Measurements from ENCODE around the gene NHLRC1. TPM values are rescaled to one million over a fixed set of nuclear protein-coding genes. Genes with fewer than 3 reads are reported as not detected.

Gene NHLRC1
- total RNA-seq, 5 donors from 2014 or later (not counting 1 experiment from before 2014, with no cell fraction given) = 0.48 to 1.2 (median 0.99) TPM

DNA sequence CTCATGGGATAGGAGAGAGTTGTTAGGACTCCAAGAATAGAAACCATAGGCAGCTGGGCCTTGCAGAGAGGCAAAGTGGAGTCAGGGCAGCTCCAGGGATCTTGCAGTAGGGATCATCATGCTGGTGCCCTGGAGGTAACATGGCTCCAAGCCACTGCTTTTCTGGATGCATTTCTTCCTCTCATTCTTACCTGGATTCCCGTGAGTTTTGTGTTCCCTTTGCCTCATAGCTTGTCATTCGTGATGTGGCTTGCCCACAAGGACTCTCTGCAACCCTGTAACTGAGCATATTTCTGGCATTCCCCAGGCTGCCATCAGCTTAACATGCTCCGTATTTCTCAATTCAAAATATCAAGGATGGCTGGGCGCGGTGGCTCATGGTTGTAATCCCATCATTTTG, 5.3 kb downstream of the NHLRC1 start:
- 93% methylated on average over 5 of the region's 5 CpGs for WGBS (ENCODE audit: insufficient coverage)
- Mint-ChIP-seq H3K27me3 (peaks cover 8 to 22% of the 10 kb centered on the region in 2 donors), H3K36me3 (no peaks in the 10 kb centered on the region), H3K9me3 (no peaks in the 10 kb centered on the region), H3K4me3 (no peak overlapping the region), H3K4me1 (peaks cover 6 to 18% (median 12%) of the 10 kb centered on the region in 3 donors), H3K27ac (no peak overlapping the region)
- DNase-seq (no peak), ATAC-seq (replicated peaks in 1 of 4) (no peak)
- POLR2A ChIA-PET = no interaction called here
- CTCF ChIA-PET = no interaction called here
- no peaks in the 10 kb centered on the region for H3K9me3 ChIP-seq
- H3K36me3 ChIP-seq (ENCODE audit: control insufficient read depth in 2 of 2, extremely low read depth in 1 of 2, insufficient read depth in 1 of 2, low read length in 1 of 2) = no peaks in the 10 kb centered on the region
- peaks cover 0 to 10% of the 10 kb centered on the region in 2 experiments for H3K27me3 ChIP-seq (replicated peaks in 1 of 2; ENCODE audit: control insufficient read depth in 2 of 2, extremely low read depth in 1 of 2, insufficient read depth in 2 of 2, low read length in 1 of 2)
- H3K27ac ChIP-seq (ENCODE audit: low read length) = no peak overlapping the region
- H3K4me3 ChIP-seq (ENCODE audit: control insufficient read depth in 1 of 2, extremely low read depth in 1 of 2, low read length in 1 of 2) = no peak overlapping the region
- peaks cover 0 to 9% of the 10 kb centered on the region in 2 experiments for H3K4me1 ChIP-seq (ENCODE audit: control insufficient read depth in 1 of 2, extremely low read depth in 1 of 2, insufficient read depth in 2 of 2, low read length in 2 of 2)

DNA sequence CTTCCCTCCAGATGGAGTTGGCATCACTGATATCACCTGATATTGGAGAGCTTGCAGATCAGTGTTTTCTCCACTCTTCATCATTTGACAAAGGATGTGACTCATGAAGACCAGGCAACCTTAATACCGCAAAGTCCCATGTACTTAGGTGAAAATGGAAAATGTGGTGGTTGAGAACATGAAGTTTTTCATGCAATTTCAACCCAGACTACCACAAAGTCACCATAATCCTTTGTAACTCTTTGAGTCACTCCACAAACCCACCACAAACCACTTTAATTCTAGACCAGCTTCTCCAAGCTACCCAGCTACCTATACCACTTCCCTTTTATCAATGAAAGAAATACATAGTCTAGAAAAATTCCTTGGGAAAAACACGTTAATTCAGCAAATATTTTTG, 7.1 kb downstream of the NHLRC1 start:
- POLR2A ChIA-PET = interaction anchor here in 1 of 2 donors (0.6 kb wide), 1 partner anchor 149 kb away, joined by 11 read pairs; the partner anchor contains the start of gene DEK

DNA sequence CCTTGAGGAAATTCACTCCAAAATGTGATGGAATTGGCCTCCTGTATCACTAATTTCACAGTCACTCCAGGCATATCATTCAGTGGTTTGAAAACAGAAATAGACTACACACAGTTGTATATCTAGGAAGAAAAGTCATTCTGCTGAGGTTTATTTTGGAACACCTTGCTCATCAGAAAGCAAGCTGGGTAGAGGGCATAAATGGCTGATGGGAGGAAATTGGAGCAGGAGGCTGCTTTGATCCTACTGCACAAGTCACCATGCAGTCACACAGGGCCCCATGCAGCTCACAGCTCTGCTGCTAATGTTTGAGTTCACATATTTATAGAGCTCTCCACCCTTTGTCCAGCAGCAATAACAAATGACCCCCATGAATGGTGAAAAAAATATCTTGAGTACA, 12.3 kb downstream of the NHLRC1 start:
- H3K27me3 Mint-ChIP-seq = peaks cover 25 to 27% of the 10 kb centered on the region in 2 donors
- H3K36me3 Mint-ChIP-seq = peaks cover 5% of the 10 kb centered on the region
- POLR2A ChIA-PET = no interaction called here
- ATAC-seq (replicated peaks in 1 of 4) (no peak), DNase-seq (no peak)
- CTCF ChIA-PET = no interaction called here
- H3K9me3 ChIP-seq = peaks cover 3% of the 10 kb centered on the region
- peaks cover 0 to 5% of the 10 kb centered on the region in 2 experiments for H3K27me3 ChIP-seq (replicated peaks in 1 of 2; ENCODE audit: control insufficient read depth in 2 of 2, extremely low read depth in 1 of 2, insufficient read depth in 2 of 2, low read length in 1 of 2)
- no peaks in the 10 kb centered on the region for H3K4me1 ChIP-seq (ENCODE audit: control insufficient read depth in 1 of 2, extremely low read depth in 1 of 2, insufficient read depth in 2 of 2, low read length in 2 of 2)
- H3K4me3 ChIP-seq (ENCODE audit: control insufficient read depth in 1 of 2, extremely low read depth in 1 of 2, low read length in 1 of 2) = no peak overlapping the region
- H3K27ac Mint-ChIP-seq = no peak overlapping the region
- H3K9me3 Mint-ChIP-seq = peaks cover 6 to 17% (median 10%) of the 10 kb centered on the region in 3 donors
- H3K27ac ChIP-seq (ENCODE audit: low read length) = no peak overlapping the region
- H3K4me1 Mint-ChIP-seq = peaks cover under 1 to 4% (median under 1%) of the 10 kb centered on the region in 3 donors
- no peaks in the 10 kb centered on the region for H3K36me3 ChIP-seq (ENCODE audit: control insufficient read depth in 2 of 2, extremely low read depth in 1 of 2, insufficient read depth in 1 of 2, low read length in 1 of 2)
- no peak overlapping the region for H3K4me3 Mint-ChIP-seq

More for the DNA sequence above, 7.1 kb downstream of the NHLRC1 start:
- Mint-ChIP-seq H3K36me3 (no peaks in the 10 kb centered on the region), H3K27ac (no peak overlapping the region), H3K9me3 (no peaks in the 10 kb centered on the region), H3K4me1 (peaks cover 6 to 11% (median 8%) of the 10 kb centered on the region in 3 donors), H3K27me3 (peaks cover 18 to 27% of the 10 kb centered on the region in 2 donors), H3K4me3 (no peak overlapping the region)
- Histone ChIP-seq H3K4me3 (ENCODE audit: control insufficient read depth in 1 of 2, extremely low read depth in 1 of 2, low read length in 1 of 2) (no peak overlapping the region), H3K9me3 (no peaks in the 10 kb centered on the region), H3K27me3 (replicated peaks in 1 of 2; ENCODE audit: control insufficient read depth in 2 of 2, extremely low read depth in 1 of 2, insufficient read depth in 2 of 2, low read length in 1 of 2) (peaks cover 0 to 4% of the 10 kb centered on the region in 2 experiments), H3K4me1 (ENCODE audit: control insufficient read depth in 1 of 2, extremely low read depth in 1 of 2, insufficient read depth in 2 of 2, low read length in 2 of 2) (no peaks in the 10 kb centered on the region), H3K36me3 (ENCODE audit: control insufficient read depth in 2 of 2, extremely low read depth in 1 of 2, insufficient read depth in 1 of 2, low read length in 1 of 2) (no peaks in the 10 kb centered on the region), H3K27ac (ENCODE audit: low read length) (no peak overlapping the region)
- WGBS (ENCODE audit: insufficient coverage) = 33% methylated on average over 1 of the region's 2 CpGs
- CTCF ChIA-PET = no interaction called here
- ATAC-seq (replicated peaks in 1 of 4) (no peak), DNase-seq (no peak)

DNA sequence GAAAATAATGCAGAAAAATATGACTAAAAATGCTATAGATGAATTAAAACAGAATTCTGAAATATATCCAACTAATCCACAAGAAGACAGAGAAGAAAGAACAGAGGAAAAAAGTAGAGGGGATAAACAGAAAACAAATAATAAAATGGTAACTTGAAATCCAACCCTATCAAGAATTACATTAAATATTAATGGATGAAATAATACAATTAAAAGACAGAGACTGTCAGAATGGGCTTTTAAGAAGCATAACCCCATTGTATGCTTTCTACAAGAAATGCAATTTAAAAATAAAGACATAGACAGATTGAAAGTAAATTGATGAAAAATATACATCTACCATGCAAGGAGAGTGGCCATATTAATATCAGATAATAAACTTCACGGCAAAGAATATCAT, 15.4 kb downstream of the NHLRC1 start:
- Mint-ChIP-seq H3K27me3 (peaks cover 22 to 32% of the 10 kb centered on the region in 2 donors), H3K36me3 (peaks cover 5% of the 10 kb centered on the region), H3K27ac (no peak overlapping the region), H3K4me1 (no peaks in the 10 kb centered on the region), H3K4me3 (no peak overlapping the region), H3K9me3 (peaks cover 10 to 17% (median 12%) of the 10 kb centered on the region in 3 donors)
- Histone ChIP-seq H3K27me3 (replicated peaks in 1 of 2; ENCODE audit: control insufficient read depth in 2 of 2, extremely low read depth in 1 of 2, insufficient read depth in 2 of 2, low read length in 1 of 2) (peaks cover 0 to 12% of the 10 kb centered on the region in 2 experiments), H3K27ac (ENCODE audit: low read length) (no peak overlapping the region), H3K4me3 (ENCODE audit: control insufficient read depth in 1 of 2, extremely low read depth in 1 of 2, low read length in 1 of 2) (no peak overlapping the region), H3K4me1 (ENCODE audit: control insufficient read depth in 1 of 2, extremely low read depth in 1 of 2, insufficient read depth in 2 of 2, low read length in 2 of 2) (no peaks in the 10 kb centered on the region), H3K9me3 (peaks cover 3% of the 10 kb centered on the region), H3K36me3 (ENCODE audit: control insufficient read depth in 2 of 2, extremely low read depth in 1 of 2, insufficient read depth in 1 of 2, low read length in 1 of 2) (no peaks in the 10 kb centered on the region)
- ChIA-PET POLR2A (no interaction called here), CTCF (no interaction called here)
- DNase-seq = no peak
- ATAC-seq (replicated peaks in 1 of 4) = no peak
- no CpG with 5 or more reads among the region's 1 CpG for WGBS (ENCODE audit: insufficient coverage)

DNA sequence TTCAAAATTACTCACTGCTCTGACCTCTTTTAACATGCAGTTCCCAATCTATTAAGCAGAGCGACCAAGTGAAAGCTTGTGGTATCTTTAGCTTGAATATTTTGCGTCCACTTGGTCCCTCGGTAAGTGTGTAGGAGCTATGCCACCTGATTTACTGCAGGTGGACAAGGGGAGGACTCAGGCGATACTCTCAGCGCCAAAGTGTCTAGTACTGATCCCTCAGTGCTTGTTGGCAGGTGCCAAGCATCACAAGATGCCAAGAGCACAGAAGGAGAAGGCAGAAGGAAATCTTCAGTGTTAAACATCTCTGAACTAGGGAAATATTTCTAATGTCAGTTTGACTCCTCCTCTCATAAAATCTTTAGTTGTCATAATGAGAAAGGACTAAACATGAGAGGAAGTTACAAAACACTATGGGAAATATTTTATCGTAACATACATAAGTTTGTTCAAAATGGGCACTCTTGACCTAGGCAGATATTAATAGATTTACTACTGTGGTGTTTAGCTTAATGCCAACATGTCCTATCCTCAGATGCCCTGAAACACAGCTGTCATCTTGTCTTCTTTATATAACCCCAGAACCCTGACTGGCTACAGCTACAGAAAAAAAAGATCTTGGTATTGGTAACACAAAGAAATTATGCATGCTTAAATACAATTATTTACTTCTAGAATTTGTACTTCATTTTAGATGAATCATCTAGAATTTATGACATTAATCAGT, 19.5 kb downstream of the NHLRC1 start:
- ChIA-PET CTCF (no interaction called here), POLR2A (no interaction called here)
- H3K36me3 ChIP-seq (ENCODE audit: control insufficient read depth in 2 of 2, extremely low read depth in 1 of 2, insufficient read depth in 1 of 2, low read length in 1 of 2) = no peaks in the 10 kb centered on the region
- WGBS (ENCODE audit: insufficient coverage) = 91% methylated on average over 4 of the region's 6 CpGs
- no peak overlapping the region for H3K27ac ChIP-seq (ENCODE audit: low read length)
- no peak overlapping the region for H3K4me3 Mint-ChIP-seq
- peaks cover 23 to 25% of the 10 kb centered on the region in 2 donors for H3K27me3 Mint-ChIP-seq
- no peaks in the 10 kb centered on the region for H3K4me1 ChIP-seq (ENCODE audit: control insufficient read depth in 1 of 2, extremely low read depth in 1 of 2, insufficient read depth in 2 of 2, low read length in 2 of 2)
- H3K9me3 ChIP-seq = peaks cover 3% of the 10 kb centered on the region
- H3K27ac Mint-ChIP-seq = no peak overlapping the region
- H3K4me3 ChIP-seq (ENCODE audit: control insufficient read depth in 1 of 2, extremely low read depth in 1 of 2, low read length in 1 of 2) = no peak overlapping the region
- H3K4me1 Mint-ChIP-seq = no peaks in the 10 kb centered on the region
- ATAC-seq (replicated peaks in 1 of 4) = no peak
- no peak for DNase-seq
- peaks cover 5% of the 10 kb centered on the region for H3K36me3 Mint-ChIP-seq
- H3K9me3 Mint-ChIP-seq = peaks cover 10 to 17% (median 12%) of the 10 kb centered on the region in 3 donors
- peaks cover 0 to 13% of the 10 kb centered on the region in 2 experiments for H3K27me3 ChIP-seq (replicated peaks in 1 of 2; ENCODE audit: control insufficient read depth in 2 of 2, extremely low read depth in 1 of 2, insufficient read depth in 2 of 2, low read length in 1 of 2)

DNA sequence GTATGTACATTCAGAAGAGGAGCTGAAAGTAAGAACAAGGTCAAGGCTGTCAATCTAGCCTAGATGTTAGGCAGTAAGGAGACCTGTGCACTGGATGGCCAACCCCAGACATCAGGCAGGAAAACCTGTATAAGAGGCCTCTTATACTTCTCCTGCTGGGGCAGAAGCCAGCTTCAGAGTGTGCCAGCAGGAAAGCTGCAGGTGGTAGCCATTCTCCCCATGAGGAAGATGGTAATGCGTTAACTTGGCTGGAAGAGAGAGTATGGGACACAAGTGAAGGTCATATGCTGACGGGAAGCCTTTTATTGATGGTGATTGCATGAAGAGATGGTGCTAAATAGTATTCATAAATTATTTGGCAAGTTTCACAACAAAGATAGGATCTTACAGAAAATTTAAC, 20.6 kb downstream of the NHLRC1 start:
- H3K27me3 Mint-ChIP-seq = peaks cover 28% of the 10 kb centered on the region in 2 donors
- Histone ChIP-seq H3K4me3 (ENCODE audit: control insufficient read depth in 1 of 2, extremely low read depth in 1 of 2, low read length in 1 of 2) (no peak overlapping the region), H3K27ac (ENCODE audit: low read length) (no peak overlapping the region), H3K36me3 (ENCODE audit: control insufficient read depth in 2 of 2, extremely low read depth in 1 of 2, insufficient read depth in 1 of 2, low read length in 1 of 2) (no peaks in the 10 kb centered on the region), H3K4me1 (ENCODE audit: control insufficient read depth in 1 of 2, extremely low read depth in 1 of 2, insufficient read depth in 2 of 2, low read length in 2 of 2) (no peaks in the 10 kb centered on the region), H3K27me3 (replicated peaks in 1 of 2; ENCODE audit: control insufficient read depth in 2 of 2, extremely low read depth in 1 of 2, insufficient read depth in 2 of 2, low read length in 1 of 2) (peaks cover 0 to 14% of the 10 kb centered on the region in 2 experiments), H3K9me3 (peaks cover under 1% of the 10 kb centered on the region)
- ATAC-seq (replicated peaks in 1 of 4) (no peak), DNase-seq (no peak)
- peaks cover 5 to 12% (median 12%) of the 10 kb centered on the region in 3 donors for H3K9me3 Mint-ChIP-seq
- CTCF ChIA-PET = no interaction called here
- no peak overlapping the region for H3K4me3 Mint-ChIP-seq
- H3K36me3 Mint-ChIP-seq = peaks cover 1% of the 10 kb centered on the region
- WGBS (ENCODE audit: insufficient coverage) = no CpG with 5 or more reads among the region's 2 CpGs
- POLR2A ChIA-PET = no interaction called here
- H3K27ac Mint-ChIP-seq = no peak overlapping the region
- no peaks in the 10 kb centered on the region for H3K4me1 Mint-ChIP-seq

All from T-cell (primary cell).